Brain microvascular endothelial cell (primary cell): Measurements from ENCODE around the gene ABHD14A.

Experiments
- DNase-seq: peaks from one replicate; pipeline ENCODE4 v3.0.0-alpha.2; 2020
- H3K27ac ChIP-seq: fragments of 250-450 bp; sonication (Bioruptor Pico); 2 replicates; pipeline ENCODE4 v1.5.1; 2020; ENCODE audit warnings: mild to moderate bottlenecking, moderate library complexity
- H3K27me3 ChIP-seq: fragments of 250-450 bp; sonication (Bioruptor Pico); replicated peaks from 2 replicates; pipeline ENCODE4 v1.5.1; 2020; ENCODE audit warnings: mild to moderate bottlenecking
- H3K36me3 ChIP-seq: fragments of 250-450 bp; sonication (Bioruptor Pico); replicated peaks from 2 replicates; pipeline ENCODE4 v1.5.1; 2020; ENCODE audit warnings: mild to moderate bottlenecking
- H3K4me3 ChIP-seq: 2 replicates; pipeline ENCODE4 v1.5.1; 2011; ENCODE audit warnings: low read depth, mild to moderate bottlenecking, control low read depth, low read length, moderate library complexity
- CTCF ChIP-seq: IDR thresholded peaks from 2 replicates; pipeline ENCODE4 v1.5.1; 2011; ENCODE audit warnings: low read depth, mild to moderate bottlenecking, moderate library complexity, low read length, control low read depth, inconsistent platforms; ENCODE audit errors: missing control alignments
- in situ Hi-C: cut with HindIII; loops from 2 replicates; pipeline ENCODE4 v1.10.0; 2017; ENCODE audit warnings: low sequenced_read_pairs, low pct_ligation_motif_present

Gene ABHD14A

GRCh38 chr3:52023860-52024764 lies 49.2 kb downstream of the ABHD14A start:
- DNase-seq = no peak
- in situ Hi-C loops = no loop called here

GRCh38 chr3:52024765-52025452 lies 50.0 kb downstream of the ABHD14A start:
- no peak overlapping the region for H3K4me3 ChIP-seq
- no peaks in the 10 kb centered on the region for H3K27me3 ChIP-seq
- DNase-seq = no peak
- no peak for TF ChIP-seq CTCF
- H3K27ac ChIP-seq = no peak overlapping the region
- in situ Hi-C loops = no loop called here
- no peaks in the 10 kb centered on the region for H3K36me3 ChIP-seq

More at GRCh38 chr3:52023860-52024764, 49.2 kb downstream of the ABHD14A start:
- Histone ChIP-seq H3K36me3 (no peaks in the 10 kb centered on the region), H3K27me3 (no peaks in the 10 kb centered on the region), H3K4me3 (no peak overlapping the region), H3K27ac (no peak overlapping the region)
- TF ChIP-seq CTCF = no peak

- no peak for DNase-seq
- no peaks in the 10 kb centered on the region for H3K36me3 ChIP-seq
- TF ChIP-seq CTCF = no peak
- no peaks in the 10 kb centered on the region for H3K27me3 ChIP-seq
- no peak overlapping the region for H3K4me3 ChIP-seq
- no peak overlapping the region for H3K27ac ChIP-seq
- in situ Hi-C loops = no loop called here
Measured at GRCh38 chr3:52025453-52025852, 50.6 kb downstream of the ABHD14A start.

GRCh38 chr3:52026041-52026440 lies 51.2 kb downstream of the ABHD14A start:
- no peak for TF ChIP-seq CTCF
- no peaks in the 10 kb centered on the region for H3K36me3 ChIP-seq
- DNase-seq = no peak
- H3K27me3 ChIP-seq = no peaks in the 10 kb centered on the region
- in situ Hi-C loops = no loop called here
- no peak overlapping the region for H3K4me3 ChIP-seq
- H3K27ac ChIP-seq = no peak overlapping the region

- no peak for DNase-seq
- no peak overlapping the region for H3K27ac ChIP-seq
- no peaks in the 10 kb centered on the region for H3K36me3 ChIP-seq
- no peak overlapping the region for H3K4me3 ChIP-seq
- in situ Hi-C loops = no loop called here
- H3K27me3 ChIP-seq = no peaks in the 10 kb centered on the region
- no peak for TF ChIP-seq CTCF
Measured at GRCh38 chr3:52028572-52028971, 53.7 kb downstream of the ABHD14A start.
